IMR-90 (cell line): ENCODE results near the gene ZNF580. TPM values are rescaled to one million over a fixed set of nuclear protein-coding genes. Genes with fewer than 3 reads are reported as not detected.

ENCODE experiments used
- ATAC-seq: fragments of 200-7000 bp; cut with Tn5 transposase; 2 replicates; pipeline ENCODE4 v1.9.1; 2020; ENCODE audit warnings: low read depth, mild to moderate bottlenecking, moderate library complexity
- BruUV-seq: library from RNA; stranded (reverse); fragments of 400-500 nt; replicated peaks from 2 replicates; lab custom pipeline; 2021; lab: Mats Ljungman, UMichigan
- CTCF ChIA-PET: fragments of 300-600 bp; formaldehyde crosslinking; extraction: SDS; loops from one replicate; lab custom pipeline; 2021; ENCODE audit warnings: antibody characterized with exemption; lab: Yijun Ruan, JAX
- POLR2A ChIA-PET: fragments of 300-600 bp; sonication (Branson Sonifier 250); formaldehyde crosslinking; loops from one replicate; lab custom pipeline; 2022; ENCODE audit warnings: antibody characterized with exemption; ENCODE audit not compliant: unreplicated experiment; lab: Charles Lee
- DNase-seq: peaks from one replicate; pipeline ENCODE4 v3.0.0; 2013
- H2AFZ ChIP-seq: replicated peaks from 2 replicates; pipeline ENCODE3; 2013; ENCODE audit warnings: low read length, mild to moderate bottlenecking; ENCODE audit not compliant: poor library complexity
- H2AK5ac ChIP-seq: 2 replicates; pipeline ENCODE4 v1.6.1; 2013; ENCODE audit warnings: low read depth, low read length, inconsistent platforms
- H2AK9ac ChIP-seq: replicated peaks from 2 replicates; pipeline ENCODE3; 2013; ENCODE audit warnings: mild to moderate bottlenecking, low read depth, low read length, moderate library complexity; ENCODE audit not compliant: poor library complexity
- H2BK120ac ChIP-seq: 2 replicates; pipeline ENCODE4 v1.6.1; 2013; ENCODE audit warnings: low read depth, low read length, inconsistent platforms
- H2BK15ac ChIP-seq: 3 replicates; pipeline ENCODE4 v1.6.1; 2013; ENCODE audit warnings: low read depth, low read length, inconsistent platforms
- H2BK20ac ChIP-seq: 2 replicates; pipeline ENCODE4 v1.6.1; 2013; ENCODE audit warnings: low read depth, mild to moderate bottlenecking, inconsistent platforms, low read length, moderate library complexity
- H2BK5ac ChIP-seq: 2 replicates; pipeline ENCODE4 v1.6.1; 2013; ENCODE audit warnings: mild to moderate bottlenecking, low read depth, low read length, inconsistent platforms; ENCODE audit not compliant: poor library complexity, severe bottlenecking
- H3K14ac ChIP-seq: replicated peaks from 2 replicates; pipeline ENCODE4 v1.6.1; 2013; ENCODE audit warnings: low read depth, low read length, inconsistent platforms
- H3K18ac ChIP-seq: 2 replicates; pipeline ENCODE4 v1.6.1; 2013; ENCODE audit warnings: low read depth, low read length, control low read depth
- H3K23ac ChIP-seq: 2 replicates; pipeline ENCODE4 v1.6.1; 2013; ENCODE audit warnings: low read depth, low read length, inconsistent platforms
- H3K27ac ChIP-seq: 2 replicates; pipeline ENCODE4 v1.5.1; 2013; ENCODE audit warnings: mild to moderate bottlenecking, control low read depth, low read length; ENCODE audit not compliant: insufficient read depth
- H3K27me3 ChIP-seq: 2 replicates; pipeline ENCODE4 v1.6.1; 2013; ENCODE audit warnings: low read length; ENCODE audit not compliant: control insufficient read depth, insufficient read depth
- H3K36me3 ChIP-seq: 2 replicates; pipeline ENCODE4 v1.6.1; 2013; ENCODE audit warnings: low read length, mixed read lengths; ENCODE audit not compliant: control insufficient read depth, insufficient read depth
- H3K4ac ChIP-seq: 2 replicates; pipeline ENCODE4 v1.6.1; 2013; ENCODE audit warnings: low read depth, low read length, inconsistent platforms
- H3K4me1 ChIP-seq: 2 replicates; pipeline ENCODE4 v1.6.1; 2013; ENCODE audit warnings: low read length, mixed read lengths; ENCODE audit not compliant: control insufficient read depth, insufficient read depth
- H3K4me2 ChIP-seq: 2 replicates; pipeline ENCODE4 v1.6.1; 2013; ENCODE audit warnings: low read depth, mild to moderate bottlenecking, control low read depth, low read length, moderate library complexity
- H3K4me3 ChIP-seq: 2 replicates; pipeline ENCODE4 v1.5.1; 2013; ENCODE audit warnings: low read depth, mild to moderate bottlenecking, control low read depth, low read length, moderate library complexity; ENCODE audit not compliant: insufficient read depth
- H3K56ac ChIP-seq: 2 replicates; pipeline ENCODE4 v1.6.1; 2013; ENCODE audit warnings: low read length, inconsistent platforms; ENCODE audit not compliant: insufficient read depth; ENCODE audit errors: extremely low read depth
- H3K79me1 ChIP-seq, 2 experiments: 2 replicates each; pipeline ENCODE4 v1.6.1; 2013; ENCODE audit warnings: low read length in 2 of 2, inconsistent platforms in 1 of 2, low read depth in 1 of 2
- H3K9ac ChIP-seq: 2 replicates; pipeline ENCODE4 v1.6.1; 2013; ENCODE audit warnings: low read depth, low read length, control low read depth
- H3K9me1 ChIP-seq: 2 replicates; pipeline ENCODE4 v1.6.1; 2013; ENCODE audit warnings: low read length, inconsistent platforms; ENCODE audit not compliant: insufficient read depth
- H3K9me3 ChIP-seq: 2 replicates; pipeline ENCODE4 v1.6.1; 2013; ENCODE audit warnings: low read length; ENCODE audit not compliant: control insufficient read depth, insufficient read depth
- H4K20me1 ChIP-seq: 2 replicates; pipeline ENCODE4 v1.6.1; 2013; ENCODE audit warnings: low read length, inconsistent platforms; ENCODE audit not compliant: insufficient read depth
- H4K5ac ChIP-seq: 2 replicates; pipeline ENCODE4 v1.6.1; 2013; ENCODE audit warnings: mild to moderate bottlenecking, low read depth, low read length, control low read depth
- H4K8ac ChIP-seq, 2 experiments: 2 replicates each; pipeline ENCODE4 v1.6.1; 2013; ENCODE audit warnings: low read depth in 2 of 2, low read length in 2 of 2, control low read depth in 1 of 2, inconsistent platforms in 1 of 2
- H4K91ac ChIP-seq: 2 replicates; pipeline ENCODE4 v1.6.1; 2013; ENCODE audit warnings: low read depth, low read length, inconsistent platforms; ENCODE audit not compliant: insufficient read depth
- BHLHE40 ChIP-seq: fragments of 150-350 bp; IDR thresholded peaks from 2 replicates; pipeline ENCODE4 v1.6.1; 2016; ENCODE audit warnings: mild to moderate bottlenecking, low read depth, low read length
- CEBPB ChIP-seq: IDR thresholded peaks from 2 replicates; pipeline ENCODE4 v1.6.1; 2012; ENCODE audit warnings: low read depth, low read length, improper control_type of control experiment
- MAZ ChIP-seq: IDR thresholded peaks from 2 replicates; pipeline ENCODE4 v1.6.1; 2012; ENCODE audit warnings: low read depth, mild to moderate bottlenecking, low read length, improper control_type of control experiment, moderate library complexity, borderline replicate concordance
- MXI1 ChIP-seq: IDR thresholded peaks from 2 replicates; pipeline ENCODE4 v1.6.1; 2012; ENCODE audit warnings: low read depth, mild to moderate bottlenecking, low read length, moderate library complexity, borderline replicate concordance
- POLR2A ChIP-seq: IDR thresholded peaks from 2 replicates; pipeline ENCODE4 v1.6.1; 2012; ENCODE audit warnings: mild to moderate bottlenecking, low read depth, low read length
- RAD21 ChIP-seq: IDR thresholded peaks from 2 replicates; pipeline ENCODE4 v1.6.1; 2012; ENCODE audit warnings: low read length, improper control_type of control experiment
- RCOR1 ChIP-seq: IDR thresholded peaks from 2 replicates; pipeline ENCODE4 v1.6.1; 2012; ENCODE audit warnings: mild to moderate bottlenecking, low read length, improper control_type of control experiment; ENCODE audit not compliant: insufficient replicate concordance
- WGBS, 2 experiments: methylation state at CpG; one replicate each; pipeline versions ENCODE4 v1.1.5 to v1.1.7; 2013; ENCODE audit warnings: missing lambda C conversion rate in 2 of 2; ENCODE audit not compliant: insufficient read length in 1 of 2; ENCODE audit errors: extremely low coverage in 2 of 2; 5-methylcytosine and 5-hydroxymethylcytosine counted together
- dilution Hi-C: fragments of 300-500 bp; cut with HindIII; formaldehyde crosslinking; loops from one replicate; pipeline ENCODE4 v1.14.3; 2018; ENCODE audit warnings: low sequenced_read_pairs; ENCODE audit not compliant: unreplicated experiment
- in situ Hi-C: fragments of 300-500 bp; cut with MboI; formaldehyde crosslinking; loops from 3 replicates; pipeline ENCODE4 v1.14.3; 2019; ENCODE audit warnings: low sequenced_read_pairs, inconsistent platforms, mixed read lengths
- intact Hi-C: fragments of 100-400 bp; cut with micrococcal nuclease; formaldehyde crosslinking; loops from 2 replicates; pipeline ENCODE4 v1.10.0; 2022
- polyA plus RNA-seq, 3 experiments: library from polyadenylated mRNA; depleted of rRNA; stranded (reverse); fragments of >200 nt; gene quantifications; 2 replicates each; pipeline ENCODE4 v1.2.3, GENCODE V29; 2012; ENCODE audit warnings: low replicate concordance in 1 of 3
- total RNA-seq: library from RNA; depleted of rRNA; stranded (reverse); fragments of >200 nt; gene quantifications from 2 replicates; pipeline ENCODE4 v1.2.3, GENCODE V29; 2012
- TF ChIP-seq, protein P1 (sequence below): conservative IDR thresholded peaks from 2 replicates; pipeline ENCODE4 v1.5.1; 2012; ENCODE audit warnings: mild to moderate bottlenecking, low read depth, low read length, improper control_type of control experiment

The ZNF580 gene
- total and polyA plus RNA-seq, 2 of the 4 experiments (the other 2 are of a cell fraction), result 1.4 to 36.9 TPM

DNA sequence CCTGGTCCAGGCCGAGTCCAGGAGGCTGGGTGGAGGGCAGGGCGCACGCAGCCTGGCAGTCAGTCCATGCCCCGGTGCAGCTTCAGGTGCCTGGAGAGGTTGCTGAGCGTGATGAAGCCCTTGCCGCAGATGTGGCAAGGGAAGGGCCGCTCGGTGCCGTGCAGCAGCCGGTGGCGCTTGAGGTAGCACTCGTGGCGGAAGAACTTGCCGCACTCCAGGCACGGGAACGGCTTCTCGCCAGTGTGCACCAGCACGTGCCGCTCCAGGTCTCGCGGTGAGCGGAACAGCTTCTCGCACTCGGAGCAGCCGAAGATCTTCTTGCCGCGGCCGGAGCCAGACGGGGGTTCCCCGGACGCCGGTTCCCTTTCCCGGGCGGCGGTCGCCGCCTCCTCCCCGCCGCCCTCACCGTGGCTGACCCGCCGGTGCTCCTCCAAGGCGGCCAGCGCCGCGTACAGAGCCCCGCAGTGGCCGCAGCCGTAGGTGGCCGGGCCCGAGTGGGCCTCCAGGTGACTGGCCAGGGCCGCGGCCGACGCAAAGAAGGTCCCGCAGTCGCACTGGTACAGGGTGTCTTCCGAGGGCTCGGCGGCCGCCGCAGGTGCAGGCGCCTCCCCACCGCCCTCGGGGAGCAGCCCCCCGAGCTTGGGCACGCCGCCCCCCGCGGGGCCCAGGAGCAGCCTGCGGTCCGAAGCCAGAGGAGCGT lies 48.3 kb upstream of the ZNF580 start:
- CTCF ChIA-PET, result no interaction called here
- Histone ChIP-seq H3K56ac (no peak overlapping the region), H2AK9ac (no peak overlapping the region), H3K79me1 (peaks cover 0 to 8% of the 10 kb centered on the region in 2 experiments; a peak in 1 of 4 replicates), H3K36me3 (peaks cover 42% of the 10 kb centered on the region), H3K9me1 (no peaks in the 10 kb centered on the region; the same call in 1 of the 2 replicates), H2AK5ac (no peak overlapping the region), H3K4me3 (no peak overlapping the region), H3K9me3 (no peaks in the 10 kb centered on the region), H3K27me3 (no peaks in the 10 kb centered on the region), H3K9ac (no peak overlapping the region), H3K18ac (no peak overlapping the region), H3K4me2 (no peak overlapping the region), H3K23ac (no peak overlapping the region), H4K8ac (no peak overlapping the region), H2BK5ac (no peak overlapping the region), H2BK20ac (no peak overlapping the region), H3K4me1 (no peaks in the 10 kb centered on the region), H2BK120ac (no peak overlapping the region), H2BK15ac (no peak overlapping the region), H3K4ac (no peak overlapping the region), H2AFZ (no peak overlapping the region), H3K27ac (no peak overlapping the region), H4K20me1 (no peaks in the 10 kb centered on the region), H4K91ac (no peak overlapping the region), H3K14ac (no peak overlapping the region), H4K5ac (no peak overlapping the region)
- intact Hi-C loops (no loop called here), in situ Hi-C loops (no loop called here), dilution Hi-C loops (no loop called here)
- POLR2A ChIA-PET, result no interaction called here
- DNase-seq (no peak), ATAC-seq (no peak)
- WGBS, 2 experiments, result 91% methylated on average over 46 of the region's 73 CpGs; no CpG with 5 or more reads in 1 of the 2 experiments
- no TSS peak for BruUV-seq
- TF ChIP-seq RAD21, result no peak
- no peak for TF ChIP-seq POLR2A
- TF ChIP-seq MAZ, result no peak
- TF ChIP-seq, protein P1, sequence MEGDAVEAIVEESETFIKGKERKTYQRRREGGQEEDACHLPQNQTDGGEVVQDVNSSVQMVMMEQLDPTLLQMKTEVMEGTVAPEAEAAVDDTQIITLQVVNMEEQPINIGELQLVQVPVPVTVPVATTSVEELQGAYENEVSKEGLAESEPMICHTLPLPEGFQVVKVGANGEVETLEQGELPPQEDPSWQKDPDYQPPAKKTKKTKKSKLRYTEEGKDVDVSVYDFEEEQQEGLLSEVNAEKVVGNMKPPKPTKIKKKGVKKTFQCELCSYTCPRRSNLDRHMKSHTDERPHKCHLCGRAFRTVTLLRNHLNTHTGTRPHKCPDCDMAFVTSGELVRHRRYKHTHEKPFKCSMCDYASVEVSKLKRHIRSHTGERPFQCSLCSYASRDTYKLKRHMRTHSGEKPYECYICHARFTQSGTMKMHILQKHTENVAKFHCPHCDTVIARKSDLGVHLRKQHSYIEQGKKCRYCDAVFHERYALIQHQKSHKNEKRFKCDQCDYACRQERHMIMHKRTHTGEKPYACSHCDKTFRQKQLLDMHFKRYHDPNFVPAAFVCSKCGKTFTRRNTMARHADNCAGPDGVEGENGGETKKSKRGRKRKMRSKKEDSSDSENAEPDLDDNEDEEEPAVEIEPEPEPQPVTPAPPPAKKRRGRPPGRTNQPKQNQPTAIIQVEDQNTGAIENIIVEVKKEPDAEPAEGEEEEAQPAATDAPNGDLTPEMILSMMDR, result no peak
- TF ChIP-seq MXI1, result no peak
- no peak for TF ChIP-seq CEBPB
- TF ChIP-seq RCOR1, result no peak
- no peak for TF ChIP-seq BHLHE40
